Measurements from ENCODE around the gene SEC14L6. TPM values are rescaled to one million over a fixed set of nuclear protein-coding genes. Genes with fewer than 3 reads are reported as not detected.

The SEC14L6 gene
- total RNA-seq, 3 donors from 2014 or later: 0.33 to 0.73 TPM; not detected in 1

GRCh38 chr22:30506507-30506968, 40.0 kb downstream of the SEC14L6 start:
- DNase-seq (ENCODE audit: low spot score in 2 of 2): no peak
- Histone ChIP-seq H3K4me1 (no peaks in the 10 kb centered on the region), H3K36me3 (no peaks in the 10 kb centered on the region), H3K27ac (no peak overlapping the region), H3K27me3 (peaks cover 9 to 29% of the 10 kb centered on the region in 2 donors), H3K4me3 (no peak overlapping the region), H3K9me3 (no peaks in the 10 kb centered on the region)
- intact Hi-C loops (cut with DNase I; ENCODE audit: low total_unique reads): no loop called here
- TF ChIP-seq CTCF (IDR thresholded peaks at IDR 0.05): no peak
- no peak for TF ChIP-seq POLR2AphosphoS5 (IDR thresholded peaks at IDR 0.05)
- no peak for TF ChIP-seq POLR2A (IDR thresholded peaks at IDR 0.05)

- DNase-seq (ENCODE audit: low spot score in 2 of 2): no peak
- Histone ChIP-seq H3K4me1 (no peaks in the 10 kb centered on the region), H3K9me3 (no peaks in the 10 kb centered on the region), H3K27me3 (peaks cover 9 to 36% of the 10 kb centered on the region in 2 donors), H3K4me3 (no peak overlapping the region), H3K27ac (no peak overlapping the region), H3K36me3 (no peaks in the 10 kb centered on the region)
- TF ChIP-seq CTCF (IDR thresholded peaks at IDR 0.05): no peak
- TF ChIP-seq POLR2AphosphoS5 (IDR thresholded peaks at IDR 0.05): no peak
- no peak for TF ChIP-seq POLR2A (IDR thresholded peaks at IDR 0.05)
- intact Hi-C loops (cut with DNase I; ENCODE audit: low total_unique reads): loop anchor here (5.0 kb wide), 1 partner anchor 791 kb away; no protein-coding TSS in a partner anchor
Observed at GRCh38 chr22:30503551-30503950, 43.0 kb downstream of the SEC14L6 start.

GRCh38 chr22:30502911-30503310, 43.6 kb downstream of the SEC14L6 start:
- Histone ChIP-seq H3K4me1 (no peaks in the 10 kb centered on the region), H3K27ac (no peak overlapping the region), H3K36me3 (no peaks in the 10 kb centered on the region), H3K27me3 (peaks cover 9 to 36% of the 10 kb centered on the region in 2 donors), H3K4me3 (no peak overlapping the region), H3K9me3 (no peaks in the 10 kb centered on the region)
- no peak for DNase-seq (ENCODE audit: low spot score in 2 of 2)
- TF ChIP-seq CTCF (IDR thresholded peaks at IDR 0.05) (no peak), POLR2AphosphoS5 (IDR thresholded peaks at IDR 0.05) (no peak), POLR2A (IDR thresholded peaks at IDR 0.05) (no peak)
- intact Hi-C loops (cut with DNase I; ENCODE audit: low total_unique reads): loop anchor here (5.0 kb wide), 1 partner anchor 791 kb away; no protein-coding TSS in a partner anchor

GRCh38 chr22:30502153-30502552, 44.4 kb downstream of the SEC14L6 start:
- Histone ChIP-seq H3K36me3 (no peaks in the 10 kb centered on the region), H3K27ac (no peak overlapping the region), H3K9me3 (no peaks in the 10 kb centered on the region), H3K27me3 (peaks cover 9 to 36% of the 10 kb centered on the region in 2 donors), H3K4me3 (no peak overlapping the region), H3K4me1 (no peaks in the 10 kb centered on the region)
- DNase-seq (ENCODE audit: low spot score in 2 of 2): no peak
- intact Hi-C loops (cut with DNase I; ENCODE audit: low total_unique reads): loop anchor here (5.0 kb wide), 1 partner anchor 790 kb away; no protein-coding TSS in a partner anchor
- no peak for TF ChIP-seq POLR2A (IDR thresholded peaks at IDR 0.05)
- TF ChIP-seq POLR2AphosphoS5 (IDR thresholded peaks at IDR 0.05): no peak
- no peak for TF ChIP-seq CTCF (IDR thresholded peaks at IDR 0.05)

- H3K36me3 ChIP-seq: no peaks in the 10 kb centered on the region
- peaks cover 4 to 22% of the 10 kb centered on the region in 2 donors for H3K27me3 ChIP-seq
- no peaks in the 10 kb centered on the region for H3K9me3 ChIP-seq
- intact Hi-C loops (cut with DNase I; ENCODE audit: low total_unique reads): loop anchor here (5.0 kb wide), 1 partner anchor 788 kb away; no protein-coding TSS in a partner anchor
- DNase-seq (ENCODE audit: low spot score in 2 of 2): no peak
- no peak overlapping the region for H3K4me3 ChIP-seq
- H3K27ac ChIP-seq: no peak overlapping the region
- no peaks in the 10 kb centered on the region for H3K4me1 ChIP-seq
- TF ChIP-seq POLR2A (IDR thresholded peaks at IDR 0.05): no peak
- TF ChIP-seq CTCF (IDR thresholded peaks at IDR 0.05): no peak
- no peak for TF ChIP-seq POLR2AphosphoS5 (IDR thresholded peaks at IDR 0.05)
Observed at GRCh38 chr22:30500628-30501027, 45.9 kb downstream of the SEC14L6 start.
